ENCODE results near the gene RHCE. TPM values are rescaled to one million over a fixed set of nuclear protein-coding genes. Genes with fewer than 3 reads are reported as not detected.
"Not testable (repeated sequence)": the region's sequence is repeated elsewhere in the genome, so short reads cannot be mapped to it uniquely, and the experiment has no call there.

The RHCE gene
- total and polyA plus RNA-seq, 9 of the 15 experiments (the other 6 are each of a cell fraction or from before 2014, with no cell fraction given), result 5.4 to 31.5 (median 12.6) TPM

- BruUV-seq (replicated peaks); H3K9me3 ChIP-seq (replicated peaks; ENCODE audit: control insufficient read depth, insufficient read depth, low read depth, low read length); H3K4me3 ChIP-seq; H3K4me2 ChIP-seq (ENCODE audit: insufficient read depth, low read length); intact Hi-C loops (cut with micrococcal nuclease); H3K4me1 ChIP-seq (replicated peaks in 1 of 2; ENCODE audit: control insufficient read depth in 2 of 2, insufficient read depth in 2 of 2, low read length in 2 of 2); H2AFZ ChIP-seq (ENCODE audit: low read depth, low read length); H4K20me1 ChIP-seq (replicated peaks; ENCODE audit: control insufficient read depth, insufficient read depth, low read length); H3K27ac ChIP-seq (ENCODE audit: extremely low read depth, low read depth, low read length); H3K9ac ChIP-seq (ENCODE audit: insufficient read depth in 1 of 2, low read depth in 2 of 2, low read length in 2 of 2); CTCF ChIA-PET (ENCODE audit: low intra/inter-chr PET ratio); FAIRE-seq; H3K9me1 ChIP-seq (ENCODE audit: control insufficient read depth, insufficient read depth, low read length); DNase-seq (ENCODE audit: extremely low read depth in 1 of 4, low spot score in 3 of 4); in situ Hi-C loops (cut with MboI); ATAC-seq; H3K27me3 ChIP-seq (ENCODE audit: control insufficient read depth in 2 of 2, insufficient read depth in 2 of 2, low read length in 2 of 2); H3K36me3 ChIP-seq (ENCODE audit: control insufficient read depth, insufficient read depth, low read length); H3K79me2 ChIP-seq (ENCODE audit: control insufficient read depth, insufficient read depth, low read length): not testable (repeated sequence)
- WGBS (ENCODE audit: insufficient coverage, low coverage, missing lambda C conversion rate), result 41% methylated on average over 3 of the region's 3 CpGs
- peak; percentile 52 for TF ChIP-seq C11orf30 (IDR thresholded peaks at IDR 0.05; ENCODE audit: low read depth)
- peak; percentile 59 for TF ChIP-seq ZNF316 (IDR thresholded peaks at IDR 0.05)
- POLR2A ChIA-PET, result interaction anchor here (0.6 kb wide), 1 partner anchor 104 kb away, joined by 4 read pairs; no protein-coding TSS in a partner anchor
Observed at GRCh38 chr1:25378367-25378766, 42.3 kb downstream of the RHCE start.

DNA sequence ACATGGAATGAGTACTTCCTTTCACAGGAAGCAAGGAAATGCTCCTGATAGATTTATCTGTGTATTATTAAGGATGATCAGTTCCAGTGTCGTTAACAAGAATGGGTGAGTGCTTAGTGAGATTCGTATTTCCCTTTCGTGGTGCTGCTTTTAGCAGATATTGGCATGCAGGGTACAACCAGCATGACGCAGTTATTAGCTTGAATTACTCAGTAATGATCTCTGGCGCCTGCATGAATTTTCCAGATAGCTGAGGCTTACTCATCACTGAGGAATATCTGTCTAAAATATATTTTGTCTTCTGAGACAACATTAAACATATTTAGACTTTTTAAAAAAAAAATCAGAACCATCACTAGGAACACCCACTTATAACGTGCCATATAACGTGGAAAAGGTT lies 48.9 kb downstream of the RHCE start:
- peaks cover 14 to 16% of the 10 kb centered on the region in 2 experiments for H3K4me1 ChIP-seq (replicated peaks in 1 of 2; ENCODE audit: control insufficient read depth in 2 of 2, insufficient read depth in 2 of 2, low read length in 2 of 2)
- FAIRE-seq; H3K9me1 ChIP-seq (ENCODE audit: control insufficient read depth, insufficient read depth, low read length); ATAC-seq; H3K4me3 ChIP-seq; DNase-seq (ENCODE audit: extremely low read depth in 1 of 4, low spot score in 3 of 4); BruUV-seq (replicated peaks); H3K9me3 ChIP-seq (replicated peaks; ENCODE audit: control insufficient read depth, insufficient read depth, low read depth, low read length); intact Hi-C loops (cut with micrococcal nuclease); H4K20me1 ChIP-seq (replicated peaks; ENCODE audit: control insufficient read depth, insufficient read depth, low read length); POLR2A ChIA-PET; CTCF ChIA-PET (ENCODE audit: low intra/inter-chr PET ratio); H3K27me3 ChIP-seq (ENCODE audit: control insufficient read depth in 2 of 2, insufficient read depth in 2 of 2, low read length in 2 of 2); H3K9ac ChIP-seq (ENCODE audit: insufficient read depth in 1 of 2, low read depth in 2 of 2, low read length in 2 of 2); H3K27ac ChIP-seq (ENCODE audit: extremely low read depth, low read depth, low read length); H3K79me2 ChIP-seq (ENCODE audit: control insufficient read depth, insufficient read depth, low read length); H3K36me3 ChIP-seq (ENCODE audit: control insufficient read depth, insufficient read depth, low read length); in situ Hi-C loops (cut with MboI); H2AFZ ChIP-seq (ENCODE audit: low read depth, low read length); H3K4me2 ChIP-seq (ENCODE audit: insufficient read depth, low read length): not testable (repeated sequence)
- 64% methylated on average over 7 of the region's 7 CpGs for WGBS (ENCODE audit: insufficient coverage, low coverage, missing lambda C conversion rate)

Measured in K562 (cell line).